HuH-7 (cell line): ENCODE measurements around the gene KCNJ5.

Experiments used
- DNase-seq: peaks from one replicate; pipeline ENCODE4 v3.0.0; 2011; ENCODE audit warnings: low spot score

Gene KCNJ5

GRCh38 chr11:128890543-128891368 is at the start of gene KCNJ5:
KCNJ5 (plus strand) TSS chr11:128891356; CDS start chr11:128911274, 19,918 bp downstream.
- DNase-seq, result no peak

DNA sequence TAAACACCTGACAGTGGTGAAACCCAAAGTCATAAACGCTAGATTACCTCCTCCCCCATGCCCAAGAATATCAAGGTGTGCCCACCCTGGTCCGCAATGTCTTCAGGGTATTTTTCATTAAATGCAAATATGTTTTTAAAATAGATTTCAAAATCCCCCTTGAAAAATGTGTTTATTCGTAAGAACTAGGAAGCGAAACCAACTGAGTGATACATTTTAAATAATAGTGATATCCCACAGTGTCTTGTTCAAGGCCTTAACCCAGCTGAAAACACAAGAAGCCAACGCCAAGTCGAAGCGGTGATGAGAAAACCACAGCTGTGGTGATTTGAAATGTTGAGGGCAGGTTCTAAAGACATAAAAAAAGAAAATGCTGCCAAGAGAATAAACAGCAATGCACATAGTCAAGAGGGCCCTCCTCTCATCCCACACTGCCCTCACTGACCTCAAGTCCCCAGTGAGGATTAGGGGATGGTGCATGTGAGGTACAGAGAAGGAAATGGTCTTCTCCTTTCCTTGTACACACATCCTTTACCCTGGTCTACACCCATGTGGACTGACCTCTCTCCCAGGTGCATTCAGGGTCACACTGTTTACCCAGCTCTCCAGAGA is 49.6 kb upstream of the KCNJ5 start:
- DNase-seq, result no peak

DNA sequence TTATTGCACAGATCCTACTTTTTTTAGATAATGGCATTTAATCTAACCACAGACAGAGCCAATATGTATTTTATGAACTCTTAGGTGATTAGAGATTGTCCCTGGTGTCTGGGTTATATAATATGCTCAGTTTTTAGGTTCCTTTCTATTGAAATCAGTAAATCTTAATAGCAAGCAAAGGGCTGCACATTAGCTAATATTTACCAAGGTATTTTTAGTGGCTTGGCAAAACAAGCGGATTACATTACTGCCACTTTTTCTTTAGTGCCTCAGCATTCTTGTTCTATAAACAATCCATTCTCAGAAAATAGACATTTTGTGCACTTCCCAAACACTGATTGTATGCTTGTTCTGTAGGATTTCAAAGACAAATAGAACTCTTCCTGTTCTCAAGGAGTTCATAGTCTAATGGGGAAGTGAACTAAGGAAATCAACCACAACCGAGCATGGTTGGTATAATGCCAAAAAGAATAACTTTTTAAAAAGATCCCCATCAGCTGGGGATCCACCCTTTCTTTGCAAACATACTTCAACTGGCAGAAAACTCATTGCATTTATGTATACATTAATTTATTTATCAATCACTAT is 47.9 kb upstream of the KCNJ5 start:
- no peak for DNase-seq

- DNase-seq, result no peak
These were observed 45.8 kb upstream of the KCNJ5 start for GRCh38 chr11:128845334-128845780.

GRCh38 chr11:128846985-128847384 is 44.2 kb upstream of the KCNJ5 start:
- DNase-seq, result no peak

GRCh38 chr11:128848815-128849455 is 42.2 kb upstream of the KCNJ5 start:
- DNase-seq, result peak; percentile 55

DNA sequence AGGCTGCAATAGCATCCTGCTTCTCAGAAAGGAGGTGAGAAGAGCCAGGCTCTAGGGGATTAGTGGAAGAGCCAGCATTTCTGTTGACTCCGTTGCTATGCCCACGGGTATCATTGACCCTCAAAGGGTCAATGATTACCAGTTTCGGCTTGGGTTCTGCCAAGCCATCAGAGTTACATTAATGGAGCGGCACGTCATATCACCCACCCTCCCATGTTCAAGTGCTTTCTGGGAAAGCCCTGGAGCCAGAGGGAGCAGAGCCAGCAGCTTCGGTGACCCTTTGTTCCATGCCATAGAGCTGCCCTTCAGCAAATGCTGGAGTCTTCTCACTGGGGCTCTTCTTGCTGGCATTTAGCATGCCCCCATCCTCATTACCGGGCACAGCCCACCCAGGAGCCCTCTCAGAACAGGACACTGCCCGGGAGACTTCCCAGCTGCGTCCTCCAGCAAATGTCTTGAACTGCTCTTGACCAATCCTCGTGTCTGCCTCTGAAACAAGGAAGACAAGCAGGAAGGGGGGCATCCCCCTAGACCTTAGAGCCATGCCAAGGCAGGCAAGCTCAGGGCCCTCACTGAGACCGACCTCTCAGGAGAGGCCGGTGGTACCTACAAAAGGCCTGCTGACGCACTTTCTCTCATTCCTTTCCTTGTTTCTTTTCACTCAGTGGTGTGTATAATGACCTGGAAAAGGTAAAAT is 38.7 kb upstream of the KCNJ5 start:
- no peak for DNase-seq

GRCh38 chr11:128853559-128853958 is 37.6 kb upstream of the KCNJ5 start:
- no peak for DNase-seq

GRCh38 chr11:128854841-128855240 is 36.3 kb upstream of the KCNJ5 start:
- DNase-seq, result no peak

DNA sequence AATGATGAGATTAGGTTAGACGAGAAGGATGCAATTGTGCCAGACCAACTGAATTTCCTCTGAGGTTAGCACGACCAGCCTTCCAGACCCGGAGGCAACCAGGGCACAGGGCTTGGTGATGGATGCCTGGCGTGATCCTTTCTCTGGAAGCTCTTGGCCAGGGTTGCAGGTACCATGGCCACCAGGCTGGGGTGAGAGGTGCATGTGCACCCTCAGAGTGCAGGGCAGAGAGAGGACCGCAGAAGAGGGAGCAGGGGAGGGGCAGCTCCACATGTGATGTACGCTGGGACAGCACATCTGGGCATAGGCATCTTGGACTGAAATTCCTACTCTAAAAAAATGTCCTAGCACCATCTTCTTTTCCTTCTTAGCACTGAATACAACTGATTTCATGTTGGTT is 34.9 kb upstream of the KCNJ5 start:
- no peak for DNase-seq

DNA sequence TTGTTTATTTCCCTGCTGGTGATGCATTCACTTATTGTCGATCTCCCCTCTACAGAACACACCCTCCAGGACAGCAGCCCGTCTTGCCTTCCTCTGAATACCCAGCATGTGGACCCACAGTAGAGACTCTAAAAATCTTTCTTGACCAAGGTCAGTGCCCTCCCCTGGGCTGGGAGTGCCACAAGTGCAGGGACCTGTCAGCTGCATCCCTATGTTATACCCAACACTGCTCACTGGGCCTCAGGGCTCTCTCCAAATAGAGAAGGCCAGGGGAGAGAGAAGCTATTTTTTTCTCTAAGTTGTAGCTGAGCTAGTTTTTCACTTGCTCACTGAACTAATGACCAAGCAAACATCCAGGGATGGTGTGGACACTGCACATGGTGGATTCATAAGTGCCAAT is 33.8 kb upstream of the KCNJ5 start:
- no peak for DNase-seq

GRCh38 chr11:128859563-128860441 is 31.4 kb upstream of the KCNJ5 start:
- peak; percentile 55 for DNase-seq

- no peak for DNase-seq
These were observed 30.4 kb upstream of the KCNJ5 start for GRCh38 chr11:128860571-128861361.

GRCh38 chr11:128862406-128862805 is 28.8 kb upstream of the KCNJ5 start:
- DNase-seq, result no peak

GRCh38 chr11:128862908-128863660 is 28.1 kb upstream of the KCNJ5 start:
- DNase-seq, result no peak

GRCh38 chr11:128865490-128865889 is 25.7 kb upstream of the KCNJ5 start:
- no peak for DNase-seq

DNA sequence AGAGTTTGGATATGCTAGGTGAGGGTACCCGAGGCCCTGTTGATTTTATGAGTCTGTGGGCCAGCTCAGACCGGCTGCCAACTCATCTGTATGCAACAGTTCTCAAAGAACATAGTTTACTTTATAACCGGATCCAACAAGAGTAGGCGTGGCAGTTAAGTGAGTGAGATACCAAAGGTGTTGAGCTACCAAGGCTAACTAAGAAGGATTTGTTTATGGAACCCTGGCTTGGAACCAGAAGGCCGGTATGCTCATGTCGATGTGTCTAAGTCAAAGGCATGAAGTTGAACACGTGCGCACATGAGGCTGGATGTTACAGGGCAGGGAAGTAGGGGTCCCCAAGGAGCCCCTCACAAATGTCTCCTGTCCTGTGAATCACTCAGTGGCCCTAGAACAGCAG is 23.9 kb upstream of the KCNJ5 start, which contains the start of gene KCNJ1:
Gene KCNJ1, minus strand, starts transcription at position 20 of the 400 bp plus-strand sequence. CDS start 27,053 bp downstream, outside the sequence.
- no peak for DNase-seq

- DNase-seq, result no peak
These were observed 22.1 kb upstream of the KCNJ5 start for GRCh38 chr11:128868841-128869671.
